Endothelial cell of umbilical vein (primary cell): ENCODE results near the gene WLS. TPM values are rescaled to one million over a fixed set of nuclear protein-coding genes. Genes with fewer than 3 reads are reported as not detected.

Source experiments
- BruUV-seq: library from RNA; stranded (reverse); fragments of 400-500 nt; replicated peaks from 2 replicates; lab custom pipeline; 2021; lab: Mats Ljungman, UMichigan
- CTCF ChIA-PET: fragments of 300-600, 350-600 bp; sonication (Branson Sonifier 250); formaldehyde crosslinking; loops from one replicate; lab custom pipeline; 2021; ENCODE audit warnings: antibody characterized with exemption, inconsistent platforms; lab: Charles Lee
- POLR2A ChIA-PET: fragments of 300-600, 350-600 bp; sonication (Branson Sonifier 250); formaldehyde crosslinking; loops from one replicate; lab custom pipeline; 2021; ENCODE audit warnings: antibody characterized with exemption, inconsistent platforms; lab: Charles Lee
- DNase-seq: peaks from one replicate; pipeline ENCODE4 v3.0.0-alpha.2; 2011; ENCODE audit warnings: low read depth, low spot score
- FAIRE-seq: peaks from 2 replicates; lab custom pipeline; 2011; peaks lifted over from hg19 to GRCh38; lab: Jason Lieb, UNC
- H2AFZ ChIP-seq: 2 replicates; pipeline ENCODE4 v1.6.0; 2012; ENCODE audit warnings: low read depth, low read length, control low read depth, inconsistent platforms
- H3K27ac ChIP-seq: 2 replicates; pipeline ENCODE4 v1.5.1; 2011; ENCODE audit warnings: low read depth, mild to moderate bottlenecking, control low read depth, low read length, moderate library complexity; ENCODE audit not compliant: insufficient read depth
- H3K27me3 ChIP-seq, 2 experiments: 2 replicates each; pipeline versions ENCODE4 v1.6.0 to v1.6.1; 2011; ENCODE audit warnings: low read length in 2 of 2, mixed read lengths in 1 of 2; ENCODE audit not compliant: control insufficient read depth in 2 of 2, insufficient read depth in 2 of 2
- H3K36me3 ChIP-seq, 2 experiments: 2 replicates in 1 of 2; 3 replicates in 1 of 2; pipeline ENCODE4 v1.5.1; 2011; ENCODE audit warnings: low read length in 2 of 2, mild to moderate bottlenecking in 1 of 2, moderate library complexity in 1 of 2; ENCODE audit not compliant: control insufficient read depth in 2 of 2, insufficient read depth in 2 of 2; ENCODE audit errors: extremely low read depth in 1 of 2
- H3K4me1 ChIP-seq: 3 replicates; pipeline ENCODE4 v1.5.1; 2011; ENCODE audit warnings: mild to moderate bottlenecking, low read length; ENCODE audit not compliant: control insufficient read depth, insufficient read depth; ENCODE audit errors: extremely low read depth
- H3K4me2 ChIP-seq: 2 replicates; pipeline ENCODE4 v1.6.1; 2011; ENCODE audit warnings: low read length, control low read depth, mixed read lengths; ENCODE audit not compliant: insufficient read depth
- H3K4me3 ChIP-seq, 3 experiments: fragments of 200-600 bp in 1 of 3; sonication (generic), shearing (Covaris generic) in 1 of 3; replicated peaks in 1 of 3; 2 replicates each; pipeline ENCODE4 v1.5.1; 2011 to 2016; ENCODE audit warnings: control low read depth in 3 of 3, low read length in 3 of 3, mild to moderate bottlenecking in 2 of 3, inconsistent platforms in 1 of 3, low read depth in 1 of 3, moderate library complexity in 1 of 3; ENCODE audit not compliant: insufficient read depth in 1 of 3
- H3K79me2 ChIP-seq: 2 replicates; pipeline ENCODE4 v1.6.0; 2012; ENCODE audit warnings: low read length, inconsistent platforms; ENCODE audit not compliant: control insufficient read depth, insufficient read depth
- H3K9ac ChIP-seq: replicated peaks from 2 replicates; pipeline ENCODE3; 2011; ENCODE audit warnings: low read length, control low read depth; ENCODE audit not compliant: insufficient read depth; ENCODE audit errors: extremely low read depth
- H3K9me1 ChIP-seq: replicated peaks from 3 replicates; pipeline ENCODE4 v1.6.0; 2011; ENCODE audit warnings: mild to moderate bottlenecking, low read length; ENCODE audit not compliant: control insufficient read depth, insufficient read depth; ENCODE audit errors: extremely low read depth
- H3K9me3 ChIP-seq: replicated peaks from 2 replicates; pipeline ENCODE4 v1.5.1; 2012; ENCODE audit warnings: low read length, inconsistent platforms; ENCODE audit not compliant: control insufficient read depth, insufficient read depth
- H4K20me1 ChIP-seq: replicated peaks from 2 replicates; pipeline ENCODE3; 2011; ENCODE audit warnings: mild to moderate bottlenecking, low read length; ENCODE audit not compliant: control insufficient read depth, insufficient read depth; ENCODE audit errors: extremely low read depth
- CTCF ChIP-seq, 2 donors: IDR thresholded peaks; 1 replicate in 1 of 2; 2 replicates in 1 of 2; pipeline ENCODE4 v1.5.1; 2011; ENCODE audit warnings: low read length in 2 of 2, mild to moderate bottlenecking in 2 of 2, moderate library complexity in 2 of 2, control low read depth in 1 of 2, inconsistent platforms in 1 of 2, low read depth in 1 of 2; ENCODE audit not compliant: insufficient read depth in 1 of 2; ENCODE audit errors: extremely low read depth in 1 of 2
- EZH2 ChIP-seq: IDR thresholded peaks from 2 replicates; pipeline ENCODE4 v1.6.1; 2012; ENCODE audit warnings: borderline replicate concordance, low read depth, mild to moderate bottlenecking, moderate library complexity, low read length, inconsistent platforms; ENCODE audit not compliant: severe bottlenecking
- FOS ChIP-seq: IDR thresholded peaks from 2 replicates; pipeline ENCODE4 v1.6.1; 2011; ENCODE audit warnings: mild to moderate bottlenecking, low read length, moderate library complexity, borderline replicate concordance; ENCODE audit not compliant: insufficient read depth
- GATA2 ChIP-seq: IDR thresholded peaks from 2 replicates; pipeline ENCODE4 v1.7.0; 2011; ENCODE audit warnings: low read depth, mild to moderate bottlenecking, moderate library complexity, mixed read lengths, low read length; ENCODE audit not compliant: insufficient read length, insufficient read depth
- JUN ChIP-seq: IDR thresholded peaks from 2 replicates; pipeline ENCODE4 v1.6.1; 2011; ENCODE audit warnings: borderline replicate concordance, low read depth; ENCODE audit not compliant: insufficient read length, insufficient read depth
- MYC ChIP-seq: IDR thresholded peaks from one replicate; pipeline ENCODE4 v1.6.1; 2011; ENCODE audit warnings: mild to moderate bottlenecking, low read depth, low read length
- POLR2A ChIP-seq: IDR thresholded peaks from 2 replicates; pipeline ENCODE4 v1.6.1; 2012; ENCODE audit warnings: low read depth, mild to moderate bottlenecking, control low read depth, low read length
- POLR2AphosphoS5 ChIP-seq: IDR thresholded peaks from 2 replicates; pipeline ENCODE4 v1.6.1; 2012; ENCODE audit warnings: low read depth, mild to moderate bottlenecking, control low read depth, low read length, moderate library complexity; ENCODE audit not compliant: insufficient read depth
- dilution Hi-C: fragments of 300-500 bp; cut with MboI; formaldehyde crosslinking; loops from one replicate; pipeline ENCODE4 v1.15.0; 2019; ENCODE audit warnings: low sequenced_read_pairs; ENCODE audit not compliant: extremely low pct_ligation_motif_present
- intact Hi-C: fragments of 100-400 bp; cut with micrococcal nuclease; formaldehyde crosslinking; loops from one replicate; pipeline ENCODE4 v1.10.0; 2022
- polyA plus RNA-seq, 4 experiments: library from polyadenylated mRNA; depleted of rRNA in 3 of 4; stranded (reverse) in 3 of 4; unstranded in 1 of 4; fragments of >200 nt; gene quantifications; 2 replicates each; pipeline versions ENCODE4 v1.2.1 to v1.2.3, GENCODE V29; 2011 to 2012; ENCODE audit warnings: missing spikeins in 1 of 4
- total RNA-seq: library from RNA; stranded (reverse); gene quantifications from 2 replicates; pipeline ENCODE4 v1.2.3, GENCODE V29; 2021
- TF ChIP-seq, protein P1 (sequence below): IDR thresholded peaks from 2 replicates; pipeline ENCODE4 v1.6.1; 2011; ENCODE audit not compliant: insufficient read depth, insufficient read length

WLS gene
- total and polyA plus RNA-seq, 2 donors (not counting 3 experiments of a cell fraction or from before 2014, with no cell fraction given) = 121 to 199 TPM

- peaks cover 13% of the 10 kb centered on the region for H3K4me1 ChIP-seq
- H4K20me1 ChIP-seq = no peaks in the 10 kb centered on the region
- no peaks in the 10 kb centered on the region for H3K9me3 ChIP-seq
- no peaks in the 10 kb centered on the region for H3K9me1 ChIP-seq
- no peak overlapping the region for H3K4me2 ChIP-seq
- H3K27me3 ChIP-seq = no peaks in the 10 kb centered on the region
- TF ChIP-seq FOS (no peak), EZH2 (no peak), POLR2A (no peak), CTCF (IDR thresholded peaks at IDR 0.05; ENCODE audit: extremely low read depth in 1 of 2, insufficient read depth in 1 of 2, low read depth in 1 of 2, low read length in 2 of 2) (no peak), MYC (no peak), GATA2 (no peak), JUN (no peak), POLR2AphosphoS5 (no peak)
- TF ChIP-seq, protein P1, sequence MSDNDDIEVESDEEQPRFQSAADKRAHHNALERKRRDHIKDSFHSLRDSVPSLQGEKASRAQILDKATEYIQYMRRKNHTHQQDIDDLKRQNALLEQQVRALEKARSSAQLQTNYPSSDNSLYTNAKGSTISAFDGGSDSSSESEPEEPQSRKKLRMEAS = no peak
- no peak overlapping the region for H3K9ac ChIP-seq
- intact Hi-C loops (no loop called here), dilution Hi-C loops (no loop called here)
- no TSS peak for BruUV-seq
- CTCF ChIA-PET = interaction anchor here (0.7 to 2.3 kb wide), 13 partner anchors 10 to 573 kb away, joined by 3 to 22 read pairs (median 5); no protein-coding TSS in a partner anchor
- DNase-seq (no peak), FAIRE-seq (no peak)
- H2AFZ ChIP-seq = no peak overlapping the region
- H3K79me2 ChIP-seq = no peaks in the 10 kb centered on the region
- H3K4me3 ChIP-seq = no peak overlapping the region
- H3K36me3 ChIP-seq = no peaks in the 10 kb centered on the region
- POLR2A ChIA-PET = no interaction called here
- no peak overlapping the region for H3K27ac ChIP-seq
Observed at GRCh38 chr1:68107771-68108170, 124.6 kb downstream of the WLS start.
